Lung (tissue), 12 donors: ENCODE measurements around the gene RALY. TPM values are rescaled to one million over a fixed set of nuclear protein-coding genes. Genes with fewer than 3 reads are reported as not detected.

Source experiments
- ATAC-seq: fragments of 200-7000 bp; cut with Tn5 transposase; one replicate; pipeline ENCODE4 v1.9.1; 2020; ENCODE audit warnings: moderate number of reproducible peaks; ENCODE audit not compliant: insufficient read depth, low FRiP score
- DNase-seq, 3 donors: peaks; one replicate each; pipeline ENCODE4 v3.0.0-alpha.2; 2013 to 2017
- H3K27ac ChIP-seq, 2 donors: one replicate each; pipeline ENCODE4 v1.5.1; 2013; ENCODE audit warnings: mild to moderate bottlenecking in 2 of 2, moderate library complexity in 2 of 2, control low read depth in 1 of 2, inconsistent platforms in 1 of 2, low read depth in 1 of 2, low read length in 1 of 2
- H3K27me3 ChIP-seq, 3 donors: one replicate each; pipeline ENCODE4 v1.5.1; 2013; ENCODE audit warnings: low read length in 2 of 3; ENCODE audit not compliant: control insufficient read depth in 3 of 3, insufficient read depth in 3 of 3
- H3K36me3 ChIP-seq, 4 donors: one replicate each; pipeline ENCODE4 v1.5.1; 2013; ENCODE audit warnings: low read length in 4 of 4, mild to moderate bottlenecking in 1 of 4, moderate library complexity in 1 of 4; ENCODE audit not compliant: control insufficient read depth in 4 of 4, insufficient read depth in 4 of 4
- H3K4me1 ChIP-seq, 5 donors: one replicate each; pipeline ENCODE4 v1.5.1; 2013; ENCODE audit warnings: low read length in 5 of 5, mild to moderate bottlenecking in 2 of 5, moderate library complexity in 1 of 5; ENCODE audit not compliant: control insufficient read depth in 5 of 5, insufficient read depth in 5 of 5
- H3K4me3 ChIP-seq: one replicate; pipeline ENCODE4 v1.5.1; 2013; ENCODE audit warnings: mild to moderate bottlenecking, control low read depth, moderate library complexity
- H3K9ac ChIP-seq, 2 donors: one replicate each; pipeline ENCODE4 v1.5.1; 2013; ENCODE audit warnings: low read length in 2 of 2, control low read depth in 1 of 2; ENCODE audit not compliant: insufficient read depth in 1 of 2
- H3K9me3 ChIP-seq, 4 donors: one replicate each; pipeline ENCODE4 v1.5.1; 2013; ENCODE audit warnings: low read length in 3 of 4, mild to moderate bottlenecking in 1 of 4, moderate library complexity in 1 of 4; ENCODE audit not compliant: control insufficient read depth in 4 of 4, insufficient read depth in 3 of 4
- CTCF ChIP-seq: IDR thresholded peaks from 2 replicates; pipeline ENCODE4 v1.5.1; 2012; ENCODE audit warnings: mild to moderate bottlenecking; ENCODE audit errors: control extremely low read depth, extremely low read depth
- WGBS, 2 donors: extraction: QIAGEN DNeasy Blood & Tissue Kit; methylation state at CpG; one replicate each; pipeline ENCODE4 v1.1.7; 2013; 5-methylcytosine and 5-hydroxymethylcytosine counted together
- polyA plus RNA-seq, 2 donors: library from polyadenylated mRNA; stranded (reverse); fragments of 200-250 nt; gene quantifications; one replicate each; pipeline ENCODE4 v1.2.1, GENCODE V29; 2013
- total RNA-seq, 2 donors: library from RNA; depleted of rRNA in 1 of 2; stranded (reverse); fragments of >200 nt in 1 of 2; gene quantifications; one replicate each; pipeline ENCODE4 v1.2.1, GENCODE V29; 2014 to 2021
- donor health status: control.
- donor health status: control.
- donor health status: Bipolar disorder and iron deficiency.
- donor health status: healthy.
- donor health status: DM: yes; HTN: yes; CAD: no.

The RALY gene
- total and polyA plus RNA-seq, 4 donors, result 135 to 157 (median 145) TPM

GRCh38 chr20:33977535-33977934, 16.2 kb upstream of the RALY start:
- DNase-seq (no peak), ATAC-seq (no peak)
- whole genome bisulfite sequencing, 2 donors, result 68 to 89% methylated on average over 2 of the region's 2 CpGs
- no peaks in the 10 kb centered on the region for H3K9me3 ChIP-seq
- H3K27me3 ChIP-seq, result no peaks in the 10 kb centered on the region
- H3K4me3 ChIP-seq, result no peak overlapping the region
- no peaks in the 10 kb centered on the region for H3K36me3 ChIP-seq
- H3K27ac ChIP-seq, result no peak overlapping the region
- no peak overlapping the region for H3K9ac ChIP-seq
- TF ChIP-seq CTCF, result no peak
- peaks cover 0 to 8% (median 0%) of the 10 kb centered on the region in 5 donors for H3K4me1 ChIP-seq

DNA sequence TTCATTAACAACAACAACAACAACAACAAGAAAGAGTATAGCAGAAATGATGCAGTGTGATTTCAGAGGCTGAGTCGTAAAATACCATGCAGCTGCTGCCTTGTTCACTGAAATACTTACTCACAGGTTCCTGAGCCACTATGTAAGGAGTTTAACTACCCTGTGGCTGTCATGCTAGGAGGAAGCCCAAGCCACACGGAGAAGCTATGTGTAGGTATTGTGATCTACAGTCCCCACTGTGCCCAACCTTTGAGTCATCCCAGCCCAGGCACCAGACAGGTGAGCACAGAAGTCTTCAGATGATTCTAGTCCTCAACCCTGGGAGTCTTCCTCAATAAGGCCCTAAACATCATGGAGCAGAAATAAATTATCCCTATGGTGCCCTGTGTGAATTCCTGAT, 14.6 kb upstream of the RALY start:
- TF ChIP-seq CTCF, result no peak
- 88 to 96% methylated on average over 2 of the region's 2 CpGs for WGBS, 2 donors

DNA sequence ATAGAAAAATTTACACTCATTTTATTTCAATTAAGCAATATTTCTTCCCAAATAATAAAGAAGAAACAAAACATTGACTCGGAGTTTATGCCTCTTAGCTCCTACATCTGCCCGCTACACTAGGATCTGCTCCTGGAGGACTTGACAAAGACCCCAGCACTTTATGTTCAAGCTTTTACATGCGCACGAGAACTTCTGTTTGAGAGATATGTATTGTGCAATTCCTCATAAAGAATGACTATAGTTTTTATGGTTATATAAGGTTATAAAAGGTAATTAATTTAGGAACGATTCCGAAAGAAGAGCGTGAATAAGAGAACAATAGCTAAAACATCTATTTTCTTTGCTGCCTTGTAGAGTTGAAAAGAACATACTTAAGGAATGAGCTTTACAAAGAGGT, 12.4 kb upstream of the RALY start:
- Histone ChIP-seq H3K4me1 (peaks cover 0 to 8% (median 0%) of the 10 kb centered on the region in 5 donors), H3K4me3 (no peak overlapping the region), H3K27ac (no peak overlapping the region), H3K27me3 (no peaks in the 10 kb centered on the region), H3K9ac (no peak overlapping the region), H3K36me3 (no peaks in the 10 kb centered on the region), H3K9me3 (no peaks in the 10 kb centered on the region)
- 95% methylated on average over 7 of the region's 7 CpGs for WGBS, 2 donors
- ATAC-seq (no peak), DNase-seq (no peak)
- TF ChIP-seq CTCF, result no peak

More for the DNA sequence above, 14.6 kb upstream of the RALY start:
- no peak overlapping the region for H3K27ac ChIP-seq
- H3K4me3 ChIP-seq, result no peak overlapping the region
- ATAC-seq, result no peak
- H3K9me3 ChIP-seq, result no peaks in the 10 kb centered on the region
- H3K9ac ChIP-seq, result no peak overlapping the region
- no peaks in the 10 kb centered on the region for H3K36me3 ChIP-seq
- peaks cover 0 to 8% (median 0%) of the 10 kb centered on the region in 5 donors for H3K4me1 ChIP-seq
- no peak for DNase-seq
- no peaks in the 10 kb centered on the region for H3K27me3 ChIP-seq

GRCh38 chr20:33981964-33982363, 11.7 kb upstream of the RALY start:
- Histone ChIP-seq H3K36me3 (no peaks in the 10 kb centered on the region), H3K9me3 (no peaks in the 10 kb centered on the region), H3K4me3 (no peak overlapping the region), H3K27me3 (no peaks in the 10 kb centered on the region), H3K27ac (no peak overlapping the region), H3K4me1 (peaks cover 0 to 8% (median 0%) of the 10 kb centered on the region in 5 donors), H3K9ac (no peak overlapping the region)
- DNase-seq (no peak), ATAC-seq (no peak)
- no peak for TF ChIP-seq CTCF
- 86% methylated on average over 3 of the region's 3 CpGs for WGBS, 2 donors
